ENCODE data around the gene SVOP.

- no peak for TF ChIP-seq POLR2A (IDR thresholded peaks at IDR 0.05; ENCODE audit: low read depth)
- no peak for TF ChIP-seq EP300 (IDR thresholded peaks at IDR 0.05)
These were observed 37.9 kb upstream of the SVOP start for GRCh38 chr12:109058773-109059172.
